T47D (cell line): ENCODE results near the gene RNH1.

Experiments
- DNase-seq, 2 experiments: peaks; one replicate each; pipeline versions ENCODE4 v3.0.0 to v3.0.0-alpha.2; 2011 to 2012; ENCODE audit warnings: low read depth in 1 of 2, low spot score in 1 of 2
- JUND ChIP-seq: IDR thresholded peaks from 2 replicates; pipeline ENCODE4 v1.6.1; 2012; ENCODE audit warnings: low read depth
- in situ Hi-C: cut with HindIII; loops from 2 replicates; pipeline ENCODE4 v1.10.0; 2016; ENCODE audit warnings: low sequenced_read_pairs, low pct_unique_long_range_greater_than_20kb

RNH1 gene

GRCh38 chr11:534396-535209 lies 27.6 kb upstream of the RNH1 start:
- no peak for TF ChIP-seq JUND
- in situ Hi-C loops, result no loop called here
- peak; percentile 75 to 91 for DNase-seq

- DNase-seq, result no peak
- in situ Hi-C loops, result no loop called here
Measured at GRCh38 chr11:533586-534395, 26.7 kb upstream of the RNH1 start.

GRCh38 chr11:532986-533585 lies 26.0 kb upstream of the RNH1 start:
- in situ Hi-C loops, result no loop called here
- TF ChIP-seq JUND, result no peak
- DNase-seq, result no peak

More at GRCh38 chr11:533586-534395, 26.7 kb upstream of the RNH1 start:
- TF ChIP-seq JUND, result no peak

GRCh38 chr11:532527-532985 lies 25.5 kb upstream of the RNH1 start:
- TF ChIP-seq JUND, result no peak
- DNase-seq, result no peak
- in situ Hi-C loops, result no loop called here

GRCh38 chr11:531919-532526 lies 25.0 kb upstream of the RNH1 start:
- DNase-seq, result no peak
- no peak for TF ChIP-seq JUND
- in situ Hi-C loops, result no loop called here

- in situ Hi-C loops, result no loop called here
- no peak for DNase-seq
- no peak for TF ChIP-seq JUND
Measured at GRCh38 chr11:530960-531831, 24.2 kb upstream of the RNH1 start.

- TF ChIP-seq JUND, result no peak
- DNase-seq, result no peak
- in situ Hi-C loops, result no loop called here
Measured at GRCh38 chr11:529728-530411, 22.8 kb upstream of the RNH1 start.

- in situ Hi-C loops, result no loop called here
- DNase-seq, result no peak
- no peak for TF ChIP-seq JUND
Measured at GRCh38 chr11:528815-529727, 22.0 kb upstream of the RNH1 start.

GRCh38 chr11:528166-528814 lies 21.2 kb upstream of the RNH1 start:
- no peak for TF ChIP-seq JUND
- in situ Hi-C loops, result no loop called here
- no peak for DNase-seq

GRCh38 chr11:526192-526591 lies 19.1 kb upstream of the RNH1 start:
- in situ Hi-C loops, result no loop called here
- peak; percentile 40 to 59 for DNase-seq
- no peak for TF ChIP-seq JUND
